Fibroblast of pulmonary artery (primary cell): ENCODE results near the gene ING3.

Source experiments
- DNase-seq: peaks from one replicate; pipeline ENCODE4 v3.0.0-alpha.2; 2010; ENCODE audit warnings: low read depth
- H3K4me3 ChIP-seq: replicated peaks from 2 replicates; pipeline ENCODE4 v1.5.1; 2011; ENCODE audit warnings: low read depth, mild to moderate bottlenecking, control low read depth, low read length, moderate library complexity
- TF ChIP-seq, protein P1 (sequence below): IDR thresholded peaks from 2 replicates; pipeline ENCODE4 v1.5.1; 2011; ENCODE audit warnings: mild to moderate bottlenecking, control low read depth, low read length, inconsistent platforms; ENCODE audit errors: missing control alignments

The ING3 gene

DNA sequence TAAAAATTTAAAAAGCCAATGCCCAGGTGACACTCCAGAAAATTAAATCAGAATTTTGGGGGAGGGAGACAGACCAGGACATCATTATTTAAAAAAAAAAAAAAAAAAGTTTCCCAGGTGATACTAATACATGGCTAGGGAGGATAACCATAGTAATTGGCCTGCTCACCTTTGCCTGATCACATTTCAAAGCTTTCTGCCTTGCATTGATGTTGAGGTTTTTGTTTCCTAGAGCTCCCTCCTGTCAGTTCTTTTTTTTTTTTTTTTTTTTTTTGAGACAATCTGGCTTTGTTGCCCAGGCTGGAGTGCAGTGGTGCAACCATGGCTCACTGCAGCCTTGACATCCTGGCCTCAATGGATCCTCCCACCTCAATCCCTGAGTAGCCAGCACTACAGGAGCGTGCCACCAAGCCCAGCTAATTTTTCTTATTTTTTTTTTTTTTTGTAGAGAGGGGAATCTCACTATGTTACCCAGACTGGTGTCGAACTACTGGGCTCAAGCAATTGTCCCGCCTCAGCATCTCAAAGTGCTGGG lies 76.1 kb downstream of the ING3 start:
- TF ChIP-seq, protein P1, sequence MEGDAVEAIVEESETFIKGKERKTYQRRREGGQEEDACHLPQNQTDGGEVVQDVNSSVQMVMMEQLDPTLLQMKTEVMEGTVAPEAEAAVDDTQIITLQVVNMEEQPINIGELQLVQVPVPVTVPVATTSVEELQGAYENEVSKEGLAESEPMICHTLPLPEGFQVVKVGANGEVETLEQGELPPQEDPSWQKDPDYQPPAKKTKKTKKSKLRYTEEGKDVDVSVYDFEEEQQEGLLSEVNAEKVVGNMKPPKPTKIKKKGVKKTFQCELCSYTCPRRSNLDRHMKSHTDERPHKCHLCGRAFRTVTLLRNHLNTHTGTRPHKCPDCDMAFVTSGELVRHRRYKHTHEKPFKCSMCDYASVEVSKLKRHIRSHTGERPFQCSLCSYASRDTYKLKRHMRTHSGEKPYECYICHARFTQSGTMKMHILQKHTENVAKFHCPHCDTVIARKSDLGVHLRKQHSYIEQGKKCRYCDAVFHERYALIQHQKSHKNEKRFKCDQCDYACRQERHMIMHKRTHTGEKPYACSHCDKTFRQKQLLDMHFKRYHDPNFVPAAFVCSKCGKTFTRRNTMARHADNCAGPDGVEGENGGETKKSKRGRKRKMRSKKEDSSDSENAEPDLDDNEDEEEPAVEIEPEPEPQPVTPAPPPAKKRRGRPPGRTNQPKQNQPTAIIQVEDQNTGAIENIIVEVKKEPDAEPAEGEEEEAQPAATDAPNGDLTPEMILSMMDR: no peak
- DNase-seq: no peak
- H3K4me3 ChIP-seq: no peak overlapping the region
